Prostate gland (tissue), 2 donors: ENCODE data around the gene IFRD2. TPM values are rescaled to one million over a fixed set of nuclear protein-coding genes. Genes with fewer than 3 reads are reported as not detected.

Experiments used
- DNase-seq: peaks from one replicate; pipeline ENCODE4 v3.0.0-alpha.2; 2019; ENCODE audit warnings: low spot score
- H3K27ac ChIP-seq, 2 donors: fragments of 200-600 bp; sonication (generic); 2 replicates each; pipeline ENCODE4 v1.5.1; 2017 to 2019
- H3K27me3 ChIP-seq: fragments of 200-600 bp; sonication (generic); replicated peaks from 2 replicates; pipeline ENCODE4 v1.5.1; 2019; ENCODE audit not compliant: insufficient read depth
- H3K36me3 ChIP-seq, 2 donors: fragments of 200-600 bp; sonication (generic); 1 replicate in 1 of 2; 2 replicates in 1 of 2; pipeline versions ENCODE4 v1.5.1 to v1.8.1; 2017 to 2019
- H3K4me1 ChIP-seq: fragments of 200-600 bp; sonication (generic); replicated peaks from 2 replicates; pipeline ENCODE4 v1.5.1; 2019
- H3K4me3 ChIP-seq, 2 donors: fragments of 200-600 bp; sonication (generic); 2 replicates each; pipeline ENCODE4 v1.5.1; 2017 to 2019
- H3K9me3 ChIP-seq: fragments of 200-600 bp; sonication (generic); 2 replicates; pipeline ENCODE4 v1.5.1; 2017
- CTCF ChIP-seq, 4 experiments: fragments of 200-600 bp in 2 of 4; fragments of 450-650 bp in 2 of 4; sonication (generic) in 2 of 4; IDR thresholded peaks; 1 replicate in 3 of 4; 2 replicates in 1 of 4; pipeline ENCODE4 v1.5.1; 2016 to 2019; ENCODE audit warnings: antibody characterized with exemption in 4 of 4, mild to moderate bottlenecking in 2 of 4, moderate library complexity in 2 of 4
- POLR2A ChIP-seq: fragments of 450-650 bp; IDR thresholded peaks from one replicate; pipeline ENCODE4 v1.6.1; 2016; ENCODE audit warnings: antibody characterized with exemption, mild to moderate bottlenecking
- POLR2AphosphoS5 ChIP-seq: sonication (generic); formaldehyde crosslinking; IDR thresholded peaks from one replicate; pipeline ENCODE4 v1.6.1; 2017; ENCODE audit warnings: antibody characterized with exemption
- WGBS: methylation state at CpG from one replicate; pipeline ENCODE4 v1.1.5; 2018; 5-methylcytosine and 5-hydroxymethylcytosine counted together
- intact Hi-C: fragments of 100-400 bp; cut with DNase I; formaldehyde crosslinking; loops from one replicate; pipeline ENCODE4 v1.14.2; 2022
- total RNA-seq, 2 donors: library from RNA; depleted of rRNA; stranded (reverse); fragments of >200 nt; gene quantifications; one replicate each; pipeline ENCODE4 v1.1.0, GENCODE V29; 2016

IFRD2 gene
- total RNA-seq, 2 donors from 2014 or later, result 93.0 to 99.9 TPM

- no peaks in the 10 kb centered on the region for H3K9me3 ChIP-seq
- H3K27me3 ChIP-seq, result no peaks in the 10 kb centered on the region
- WGBS, result 66% methylated on average over 3 of the region's 4 CpGs
- H3K36me3 ChIP-seq, result peaks cover 0 to under 1% of the 10 kb centered on the region in 2 donors
- peak; percentile 69 to 91 (median 82) for TF ChIP-seq CTCF (IDR thresholded peaks at IDR 0.05)
- TF ChIP-seq POLR2A, result no peak
- peak; percentile 31 for TF ChIP-seq POLR2AphosphoS5
- intact Hi-C loops, result loop anchor here (5.0 kb wide), 1 partner anchor 87 kb away; the partner anchor contains the start of gene GNAI2
- no peak overlapping the region for H3K4me3 ChIP-seq
- peak; percentile 56 for DNase-seq
- peak overlapping the region; percentile 24 to 95 for H3K27ac ChIP-seq
- H3K4me1 ChIP-seq, result peaks cover 17% of the 10 kb centered on the region
Observed at GRCh38 chr3:50324351-50325112, 32.3 kb upstream of the IFRD2 start.

GRCh38 chr3:50323614-50324199, 31.5 kb upstream of the IFRD2 start:
- TF ChIP-seq POLR2AphosphoS5 (no peak), POLR2A (no peak), CTCF (IDR thresholded peaks at IDR 0.05) (no peak)
- intact Hi-C loops, result loop anchor here (2.0 to 5.0 kb wide), 2 partner anchors 63 to 86 kb away; partner anchors contain the start of gene GNAI2
- no peaks in the 10 kb centered on the region for H3K36me3 ChIP-seq
- H3K9me3 ChIP-seq, result no peaks in the 10 kb centered on the region
- peak overlapping the region; percentile 88 to 95 for H3K27ac ChIP-seq
- peaks cover 17% of the 10 kb centered on the region for H3K4me1 ChIP-seq
- no peak for DNase-seq
- WGBS, result 59% methylated on average over 5 of the region's 5 CpGs
- no peaks in the 10 kb centered on the region for H3K27me3 ChIP-seq
- H3K4me3 ChIP-seq, result no peak overlapping the region

GRCh38 chr3:50323092-50323600, 30.9 kb upstream of the IFRD2 start:
- 39% methylated on average over 4 of the region's 4 CpGs for whole genome bisulfite sequencing
- Histone ChIP-seq H3K4me3 (no peak overlapping the region), H3K27ac (peak overlapping the region; percentile 88 to 95), H3K27me3 (no peaks in the 10 kb centered on the region), H3K4me1 (peaks cover 20% of the 10 kb centered on the region), H3K36me3 (no peaks in the 10 kb centered on the region), H3K9me3 (no peaks in the 10 kb centered on the region)
- TF ChIP-seq CTCF (IDR thresholded peaks at IDR 0.05), result no peak
- no peak for TF ChIP-seq POLR2A
- TF ChIP-seq POLR2AphosphoS5, result no peak
- DNase-seq, result no peak
- intact Hi-C loops, result loop anchor here (2.0 to 5.0 kb wide), 2 partner anchors 62 to 86 kb away; partner anchors contain the start of gene GNAI2

- H3K4me3 ChIP-seq, result peak within 1 kb of the TSS; percentile 48 to 68
- 31% methylated on average over 31 of the region's 31 CpGs for WGBS
- H3K36me3 ChIP-seq, result no peaks in the 10 kb centered on the region
- DNase-seq, result no peak
- H3K27me3 ChIP-seq, result no peaks in the 10 kb centered on the region
- no peaks in the 10 kb centered on the region for H3K9me3 ChIP-seq
- no peak for TF ChIP-seq CTCF (IDR thresholded peaks at IDR 0.05)
- TF ChIP-seq POLR2AphosphoS5, result no peak
- TF ChIP-seq POLR2A, result no peak
- intact Hi-C loops, result loop anchor here (2.0 to 5.0 kb wide), 2 partner anchors 62 to 85 kb away; partner anchors contain the start of gene GNAI2
- H3K27ac ChIP-seq, result peak within 1 kb of the TSS; percentile 88 to 95
- peaks cover 26% of the 10 kb centered on the region for H3K4me1 ChIP-seq
Observed at GRCh38 chr3:50322386-50323091, 30.3 kb upstream of the IFRD2 start, which contains the start of gene HYAL2. Gene HYAL2 (minus strand): TSS chr3:50322745. CDS start chr3:50320489, 2,256 bp downstream.
